Measurements from ENCODE around the gene ZNF385A. TPM values are rescaled to one million over a fixed set of nuclear protein-coding genes. Genes with fewer than 3 reads are reported as not detected.

ZNF385A gene
- total and polyA plus RNA-seq, 2 donors: 1.6 to 13.6 TPM

Other genes starting within 250 kb of the ZNF385A start
- 23.5 TPM for gene SMUG1, start 195.7 kb downstream of the ZNF385A start, total RNA-seq
- gene SMUG1, start 195.7 kb downstream of the ZNF385A start, polyA plus RNA-seq: 28.4 TPM
- 48.1 TPM for gene CBX5, start 104.6 kb downstream of the ZNF385A start, total RNA-seq
- gene CBX5, start 104.6 kb downstream of the ZNF385A start, polyA plus RNA-seq: 8.4 TPM
- 762 TPM for gene HNRNPA1, start 104.0 kb downstream of the ZNF385A start, total RNA-seq
- 1,267 TPM for gene HNRNPA1, start 104.0 kb downstream of the ZNF385A start, polyA plus RNA-seq
- 4.7 TPM for gene NFE2, start 83.7 kb downstream of the ZNF385A start, total RNA-seq
- 2.8 TPM for gene NFE2, start 83.7 kb downstream of the ZNF385A start, polyA plus RNA-seq
- gene COPZ1, start 59.6 kb downstream of the ZNF385A start, total RNA-seq: 117 TPM
- 94.9 TPM for gene COPZ1, start 59.6 kb downstream of the ZNF385A start, polyA plus RNA-seq
- gene GPR84, start 20.2 kb downstream of the ZNF385A start, total RNA-seq: 0.57 TPM
- gene GPR84, start 20.2 kb downstream of the ZNF385A start, polyA plus RNA-seq: 0.62 TPM
- 16.7 TPM for gene ITGA5, start 34.5 kb upstream of the ZNF385A start, total RNA-seq
- 25.0 TPM for gene ITGA5, start 34.5 kb upstream of the ZNF385A start, polyA plus RNA-seq
- gene GTSF1, start 88.9 kb upstream of the ZNF385A start, total RNA-seq: 4.9 TPM
- gene GTSF1, start 88.9 kb upstream of the ZNF385A start, polyA plus RNA-seq: 4.2 TPM
- 108 TPM for gene NCKAP1L, start 113.0 kb upstream of the ZNF385A start, total RNA-seq
- gene NCKAP1L, start 113.0 kb upstream of the ZNF385A start, polyA plus RNA-seq: 34.5 TPM
- 1.4 TPM for gene PDE1B, start 164.9 kb upstream of the ZNF385A start, total RNA-seq
- 6.6 TPM for gene PDE1B, start 164.9 kb upstream of the ZNF385A start, polyA plus RNA-seq
- 0.09 TPM for gene PPP1R1A, start 203.9 kb upstream of the ZNF385A start, total RNA-seq
- gene PPP1R1A, start 203.9 kb upstream of the ZNF385A start, polyA plus RNA-seq: 0.91 TPM

All from thymus (tissue), 2 donors.